Stimulated activated CD8-positive, alpha-beta memory T cell treated with anti-CD3 and anti-CD28 coated beads, Interleukin-7, amount 100 ng/mL, for 24 hours (primary cell): Measurements from ENCODE around the gene GNA14.
"Not testable (repeated sequence)": the region's sequence is repeated elsewhere in the genome, so short reads cannot be mapped to it uniquely, and the experiment has no call there.

ENCODE experiments used
- DNase-seq: peaks from one replicate; pipeline ENCODE4 v3.0.0-alpha.2; 2020; ENCODE audit warnings: low read depth

Gene GNA14

DNA sequence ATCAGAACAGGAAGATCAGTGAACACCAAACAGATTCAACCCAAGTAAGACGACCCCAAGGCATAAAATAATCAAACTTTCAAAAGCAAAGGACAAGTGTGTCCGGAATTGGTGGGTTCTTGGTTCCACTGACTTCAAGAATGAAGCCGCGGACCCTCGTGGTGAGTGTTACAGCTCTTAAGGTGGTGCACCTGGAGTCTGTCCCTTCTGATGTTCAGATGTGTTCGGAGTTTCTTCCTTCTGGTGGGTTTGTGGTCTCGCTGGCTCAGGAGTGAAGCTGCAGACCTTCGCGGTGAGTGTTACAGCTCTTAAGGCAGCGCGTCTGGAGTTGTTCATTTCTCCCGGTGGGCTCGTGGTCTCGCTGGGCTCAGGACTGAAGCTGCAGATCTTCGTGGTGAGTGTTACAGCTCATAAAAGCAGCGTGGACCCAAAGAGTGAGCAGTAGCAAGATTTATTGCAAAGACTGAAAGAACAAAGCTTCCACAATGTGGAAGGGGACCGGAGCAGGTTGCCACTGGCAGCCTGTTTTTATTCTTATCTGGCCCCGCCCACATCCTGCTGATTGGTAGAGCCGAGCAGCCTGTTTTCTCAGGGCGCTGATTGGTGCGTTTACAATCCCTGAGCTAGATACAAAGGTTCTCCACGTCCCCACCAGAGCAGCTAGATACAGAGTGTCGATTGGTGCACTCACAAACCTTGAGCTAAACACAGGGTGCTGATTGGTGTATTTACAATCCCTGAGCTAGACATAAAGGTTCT, 158.5 kb downstream of the GNA14 start:
- not testable (repeated sequence) for DNase-seq

DNA sequence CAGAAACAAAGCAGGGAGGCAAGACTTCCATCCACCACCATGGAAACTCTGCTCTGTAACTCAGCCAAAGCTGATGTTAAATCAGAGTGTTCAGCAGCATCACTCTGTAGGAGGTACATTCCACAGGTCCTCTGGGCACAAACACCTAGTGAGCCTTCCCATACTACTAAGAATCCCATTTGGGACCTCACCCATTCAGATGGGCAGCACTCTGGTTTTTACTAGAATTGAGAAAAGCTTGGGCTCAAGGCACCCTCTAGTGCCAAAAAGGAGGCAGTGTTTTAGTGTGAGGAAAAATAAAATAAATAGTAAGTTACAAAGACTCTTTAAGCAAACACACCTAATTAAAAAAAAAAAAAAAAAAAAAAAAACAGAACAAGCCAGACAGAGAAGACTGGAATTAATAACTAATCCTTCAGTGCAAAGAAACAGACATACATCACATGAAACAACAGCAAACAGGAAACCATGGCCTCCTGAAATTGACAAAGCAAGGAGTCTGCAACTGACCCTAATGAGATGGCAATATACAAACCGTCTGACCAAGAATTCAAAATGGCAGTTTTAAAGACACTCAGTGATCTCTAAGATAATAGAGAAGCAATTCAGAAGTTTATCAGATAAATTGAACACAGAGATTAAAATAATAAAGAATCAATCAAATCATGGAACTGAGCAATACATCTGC, 159.5 kb downstream of the GNA14 start:
- no peak for DNase-seq

DNA sequence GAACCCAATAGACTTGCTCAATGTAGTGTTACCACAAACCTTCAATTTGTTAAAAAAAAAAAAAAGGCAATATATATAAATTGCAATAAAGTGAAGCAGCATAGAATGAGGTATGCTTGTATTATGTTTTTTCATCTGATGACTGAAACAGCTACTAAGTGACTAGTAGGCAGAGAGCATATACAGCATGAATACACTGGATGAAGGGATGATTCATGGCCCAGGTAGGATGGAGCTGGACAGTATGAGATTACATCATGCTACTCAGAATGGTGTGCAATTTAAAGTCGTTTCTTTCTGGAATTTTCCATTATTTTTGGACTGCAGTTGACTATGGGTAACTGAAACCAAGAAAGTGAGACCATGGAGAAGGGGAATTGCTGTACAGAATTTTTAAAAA, 161.2 kb downstream of the GNA14 start:
- no peak for DNase-seq

DNA sequence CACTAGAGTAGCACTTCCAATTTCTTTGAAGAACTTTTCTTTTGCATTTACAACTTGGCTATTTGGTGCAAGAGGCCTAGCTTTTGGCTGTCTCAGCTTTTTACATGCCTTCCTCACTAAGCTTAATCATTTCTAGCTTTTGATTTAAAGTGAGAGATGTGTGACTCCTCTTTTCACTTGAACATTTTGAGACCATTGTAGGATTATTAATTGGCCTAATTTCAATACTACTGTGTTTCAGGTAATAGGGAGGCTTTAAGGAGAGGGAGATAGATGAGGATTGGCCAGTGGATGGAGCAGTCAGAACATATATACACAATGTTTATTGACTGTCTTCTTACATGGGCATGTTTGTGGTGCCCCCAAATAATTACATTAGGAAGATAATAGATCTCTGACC, 161.7 kb downstream of the GNA14 start:
- DNase-seq = no peak

DNA sequence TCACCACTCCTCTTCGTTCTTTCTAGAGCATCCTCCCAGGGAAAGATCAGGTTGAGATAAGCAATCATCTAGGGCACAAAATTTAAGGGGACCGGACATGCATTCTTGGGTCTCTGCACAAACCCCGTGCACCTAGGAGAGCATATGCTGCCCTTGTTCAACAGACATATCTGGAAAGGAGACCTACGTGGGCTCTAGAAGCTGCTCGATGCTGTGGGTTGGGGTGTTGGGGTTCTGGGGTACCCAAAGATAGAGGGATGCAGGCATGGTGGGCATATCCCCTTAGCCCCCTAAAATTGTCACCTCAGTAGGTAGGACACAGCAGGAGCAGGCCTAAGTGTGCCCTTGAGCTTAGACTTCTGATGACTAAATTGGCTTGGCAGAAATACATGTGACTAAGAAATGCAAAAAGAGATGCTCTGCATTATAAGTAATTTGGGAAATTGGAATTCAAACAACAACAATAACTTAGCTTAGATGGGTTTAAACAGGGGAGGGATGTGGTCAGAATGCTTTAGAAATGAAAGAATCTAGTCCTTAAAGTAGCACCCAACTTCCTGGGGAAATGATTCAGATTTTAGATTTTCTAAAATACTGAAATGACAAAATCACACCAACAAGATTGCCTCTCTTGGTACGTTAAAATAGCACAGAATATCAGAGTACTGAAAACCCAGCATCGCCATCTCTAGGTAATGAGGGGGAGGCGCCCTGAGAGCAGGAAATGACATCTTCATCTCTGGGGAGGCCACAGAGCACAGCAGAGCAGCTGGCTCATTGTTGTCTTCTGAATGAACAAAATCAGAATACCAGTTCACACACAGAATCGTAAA, 172.3 kb downstream of the GNA14 start:
- DNase-seq = peak; percentile 8

DNA sequence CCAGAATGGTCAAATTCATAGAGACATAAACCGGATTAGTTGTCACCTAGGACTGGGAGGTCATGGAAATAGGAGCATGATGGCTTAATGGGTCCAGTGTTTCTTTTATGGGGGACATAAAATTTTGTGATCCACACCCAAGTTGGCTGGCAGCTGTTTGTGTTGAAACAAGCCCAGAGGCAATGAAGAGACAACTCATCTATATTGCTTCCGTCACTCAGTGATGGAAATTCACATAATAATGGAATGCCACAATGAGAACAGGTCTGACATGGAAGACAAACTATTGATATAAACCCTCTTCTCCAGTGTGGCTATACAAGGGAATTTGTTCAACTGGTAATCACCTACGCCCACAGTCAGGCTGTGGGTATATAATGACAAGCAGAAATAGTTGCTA, 173.2 kb downstream of the GNA14 start:
- DNase-seq = no peak

DNA sequence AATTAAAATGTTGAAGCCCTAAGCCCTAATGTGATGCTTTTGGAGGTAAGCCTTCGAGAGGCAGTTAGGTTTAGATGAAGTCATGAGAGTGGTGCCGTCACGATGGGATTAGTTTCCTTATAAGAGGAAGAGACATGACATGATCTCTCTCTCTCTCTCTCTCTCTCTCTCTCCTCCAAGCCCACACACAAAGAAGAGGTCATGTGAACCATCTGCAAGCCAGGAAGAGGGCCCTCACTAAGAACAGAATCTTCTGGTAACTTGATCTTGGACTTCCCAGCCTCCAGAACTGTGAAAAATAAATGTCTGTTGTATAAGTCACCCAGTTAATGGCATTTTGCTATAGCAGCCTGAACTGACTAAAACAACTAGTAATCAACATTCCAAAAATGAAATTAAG, 175.5 kb downstream of the GNA14 start:
- DNase-seq = no peak

DNA sequence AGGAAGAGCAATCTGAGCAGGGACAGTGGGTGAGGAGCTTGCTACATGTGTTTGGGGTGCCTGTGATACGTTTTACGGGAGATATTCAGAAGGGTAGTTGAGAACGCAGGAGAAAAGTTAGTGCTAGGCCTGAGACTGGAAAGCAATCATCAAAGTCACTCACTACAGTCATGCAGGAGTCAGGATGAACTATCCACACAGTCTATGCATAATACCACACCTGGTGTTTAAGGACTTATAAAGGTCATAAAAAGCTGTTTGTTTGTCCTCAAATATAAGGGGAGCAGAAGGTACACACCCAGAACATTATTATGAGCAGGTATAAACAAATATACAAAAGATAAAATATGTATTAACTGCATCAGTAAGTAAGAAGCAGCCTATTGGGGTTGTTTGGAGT, 176.6 kb downstream of the GNA14 start:
- DNase-seq = no peak

DNA sequence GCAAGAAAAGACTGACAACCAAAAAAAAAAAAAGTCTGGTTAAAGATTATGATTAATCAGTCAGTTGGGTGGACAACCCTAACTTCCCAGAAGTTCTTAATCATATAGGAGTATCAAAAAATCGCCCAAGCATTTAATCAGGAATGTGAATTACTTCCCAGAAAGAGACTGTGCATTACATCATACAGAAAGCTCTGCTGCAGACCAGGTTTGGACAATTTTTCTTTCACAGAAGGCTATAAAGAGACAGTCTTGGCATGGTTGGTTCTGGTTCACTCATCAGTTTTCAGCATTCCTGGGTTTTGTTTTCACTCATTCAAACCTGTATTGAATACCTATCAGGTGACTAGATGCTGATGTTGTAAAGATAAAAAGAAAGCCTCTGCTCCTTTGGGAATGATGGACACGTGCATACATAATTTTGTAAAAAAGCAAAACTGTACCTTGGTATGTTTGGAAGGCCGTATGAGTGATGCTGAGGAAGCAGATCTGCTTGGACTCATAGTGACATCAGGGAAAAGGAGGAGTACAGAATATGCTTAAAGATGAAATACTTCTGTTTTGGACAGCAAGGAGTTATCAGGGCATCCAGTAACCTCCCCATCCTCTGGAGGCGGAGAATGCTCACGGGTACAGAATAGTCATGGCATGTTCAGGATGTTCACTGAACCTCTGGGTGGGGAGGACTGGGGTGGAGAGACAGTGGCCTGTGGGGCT, 178.4 kb downstream of the GNA14 start:
- DNase-seq = no peak

DNA sequence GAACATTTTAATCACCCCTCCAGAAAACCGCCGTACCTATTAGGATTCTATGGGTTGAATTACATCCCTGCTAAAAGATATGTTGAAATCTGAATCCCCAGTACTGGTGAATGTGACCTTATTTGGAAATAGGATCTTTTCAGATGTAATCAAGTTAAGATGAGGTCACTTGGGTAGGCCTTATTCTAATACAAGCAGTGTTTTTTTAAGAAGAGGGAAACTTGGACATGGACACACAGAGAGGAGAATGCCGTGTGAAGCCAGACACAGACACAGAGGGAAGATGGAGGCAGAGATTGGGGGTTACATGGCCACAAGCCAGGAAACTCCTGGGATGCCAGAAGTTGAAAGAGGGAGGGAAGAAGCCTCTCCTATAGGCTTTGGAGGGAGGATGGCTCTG, 183.5 kb downstream of the GNA14 start:
- no peak for DNase-seq

DNA sequence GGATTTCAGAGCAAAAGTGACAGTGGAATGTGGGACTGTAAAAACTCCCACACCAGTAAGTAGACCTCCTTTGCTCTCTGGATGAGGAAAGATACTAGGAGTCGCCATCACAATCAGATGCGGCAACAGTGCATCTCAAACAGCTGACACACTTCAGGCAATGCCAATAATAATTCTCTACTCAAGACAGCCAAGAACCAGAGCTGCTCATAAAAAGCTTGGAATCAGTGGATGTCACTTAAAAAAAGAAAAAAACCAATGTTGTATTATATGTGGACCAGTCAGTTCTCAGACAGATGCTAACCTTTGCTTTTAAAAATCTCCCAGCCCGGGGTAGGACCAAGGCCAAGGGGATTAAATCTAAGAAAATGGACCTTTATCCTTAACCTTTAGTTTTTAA, 185.0 kb downstream of the GNA14 start:
- DNase-seq = no peak

DNA sequence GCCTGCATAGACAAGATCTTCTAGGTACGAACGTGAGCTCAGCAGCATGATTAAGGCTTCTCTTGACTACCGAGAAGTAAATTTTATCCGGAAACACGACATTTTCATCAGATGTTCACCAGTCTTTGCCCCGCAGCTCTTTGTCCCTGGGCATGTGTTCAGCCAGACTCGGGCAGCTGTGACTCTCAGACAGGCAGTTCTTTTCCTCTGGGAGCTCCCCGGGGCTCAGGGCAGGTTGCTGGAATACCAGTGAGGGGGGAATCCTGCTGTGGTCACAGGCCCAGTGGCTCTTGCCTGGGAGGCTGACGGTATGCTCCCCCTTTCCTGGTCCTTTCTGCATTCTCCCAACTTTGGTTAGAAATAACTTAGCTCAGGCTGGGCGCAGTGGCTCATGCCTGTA, 186.1 kb downstream of the GNA14 start:
- no peak for DNase-seq

DNA sequence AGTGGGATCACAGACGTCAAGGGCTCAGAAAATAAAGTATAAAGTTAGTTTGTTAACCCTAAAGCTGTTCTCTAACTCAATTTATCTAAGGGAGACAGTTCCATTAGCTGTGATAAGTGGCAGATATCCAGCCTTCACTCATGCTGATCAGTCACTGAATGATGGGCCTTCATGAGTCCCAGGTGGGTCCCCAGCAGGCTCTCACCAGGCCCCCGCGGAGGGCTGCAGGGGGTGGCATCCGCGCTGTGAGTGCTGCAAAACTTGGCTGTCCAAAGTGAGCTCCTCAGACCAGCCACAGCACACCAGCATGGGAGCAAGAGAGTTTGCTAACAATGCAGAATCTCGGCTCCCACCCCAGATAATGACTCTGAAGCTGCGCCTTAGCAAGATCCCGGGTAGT, 187.2 kb downstream of the GNA14 start:
- no peak for DNase-seq

DNA sequence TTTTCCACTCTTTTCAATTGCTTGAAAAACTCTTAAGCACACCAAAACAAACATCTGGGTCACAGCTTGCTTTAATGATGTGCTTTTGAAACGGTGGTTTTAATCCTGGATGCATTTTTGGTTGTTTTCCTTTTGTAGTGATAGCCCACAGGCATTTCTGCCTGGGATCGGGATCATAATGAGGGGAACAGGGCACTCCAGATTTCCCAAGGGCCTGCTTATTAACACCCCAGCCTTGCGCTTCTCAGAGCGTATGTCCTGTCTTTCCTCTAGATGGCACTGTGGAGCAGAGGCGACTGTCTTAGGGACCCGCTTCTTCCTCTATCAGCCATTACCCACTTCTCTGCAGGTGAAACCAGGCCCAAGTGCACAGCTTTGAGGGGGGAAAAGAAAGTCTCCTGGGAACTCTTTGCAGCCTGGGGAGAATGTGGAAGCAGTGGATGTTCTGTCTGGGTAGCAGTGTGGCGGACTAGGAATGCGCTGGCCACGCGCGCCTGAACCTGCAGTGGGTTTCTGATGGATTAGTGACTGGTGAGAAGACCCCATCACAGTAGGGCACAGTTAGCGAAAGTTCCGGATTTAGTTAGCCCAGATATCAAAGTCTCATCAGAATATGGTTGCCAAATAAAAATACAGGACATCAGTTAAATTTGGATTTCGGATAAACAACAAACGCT, 190.1 kb downstream of the GNA14 start:
- peak; percentile 37 for DNase-seq

DNA sequence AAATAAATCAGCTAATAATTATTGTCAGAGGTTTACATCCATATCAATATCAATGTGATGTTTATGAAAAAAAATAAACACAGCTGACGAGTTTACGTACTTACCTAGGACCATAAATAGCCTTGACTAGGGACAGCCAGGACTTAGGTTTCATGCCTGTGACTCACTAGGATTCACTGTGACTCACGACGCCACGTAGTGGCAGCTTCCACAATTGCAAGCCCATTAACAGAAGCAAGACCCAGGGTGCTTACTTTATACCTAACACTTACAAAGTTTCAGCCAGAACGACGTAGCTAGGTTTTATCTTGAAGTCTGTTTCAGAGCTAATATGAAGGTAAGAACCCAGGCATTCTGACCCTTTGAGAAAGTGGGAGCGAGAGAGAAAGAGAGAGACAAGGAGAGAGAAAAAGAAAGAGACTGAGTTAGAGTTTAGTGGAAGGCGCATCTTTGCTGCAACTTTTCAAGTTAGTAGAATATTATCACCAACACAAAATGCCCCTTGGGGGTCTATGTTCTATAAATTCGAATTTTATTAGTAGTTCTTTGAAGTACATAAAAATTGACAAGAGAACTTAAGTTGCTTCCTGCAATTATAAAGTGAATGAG, 191.2 kb downstream of the GNA14 start:
- peak; percentile 69 for DNase-seq

DNA sequence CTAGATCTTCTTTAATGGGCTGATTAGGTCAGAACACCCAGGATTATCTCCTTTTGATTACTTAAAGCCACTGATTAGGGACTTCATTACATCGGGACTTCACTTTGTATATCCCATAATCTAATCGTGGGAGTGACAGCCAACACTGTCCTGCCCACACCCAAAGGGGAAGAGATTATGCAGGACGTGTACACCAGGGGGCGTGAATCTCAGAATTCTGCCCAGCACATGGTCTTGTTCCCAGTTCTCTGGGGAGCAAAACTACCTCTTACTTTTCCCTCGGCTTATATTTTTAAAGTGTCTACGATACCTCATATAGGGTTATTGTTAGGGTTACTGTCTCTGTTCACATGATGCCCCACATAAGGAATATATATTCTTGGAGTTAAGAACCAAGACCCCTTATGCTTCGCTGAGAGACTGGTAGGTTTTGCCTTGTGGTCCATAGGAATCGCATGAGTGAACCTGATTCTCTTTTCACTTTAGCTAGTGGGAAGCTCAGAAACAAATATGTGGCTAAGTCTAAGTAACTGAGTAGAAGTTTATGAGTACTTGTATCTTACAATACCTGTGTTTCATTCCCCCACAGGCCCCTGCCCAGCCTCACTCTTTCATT, 192.7 kb downstream of the GNA14 start:
- DNase-seq = peak; percentile 25

DNA sequence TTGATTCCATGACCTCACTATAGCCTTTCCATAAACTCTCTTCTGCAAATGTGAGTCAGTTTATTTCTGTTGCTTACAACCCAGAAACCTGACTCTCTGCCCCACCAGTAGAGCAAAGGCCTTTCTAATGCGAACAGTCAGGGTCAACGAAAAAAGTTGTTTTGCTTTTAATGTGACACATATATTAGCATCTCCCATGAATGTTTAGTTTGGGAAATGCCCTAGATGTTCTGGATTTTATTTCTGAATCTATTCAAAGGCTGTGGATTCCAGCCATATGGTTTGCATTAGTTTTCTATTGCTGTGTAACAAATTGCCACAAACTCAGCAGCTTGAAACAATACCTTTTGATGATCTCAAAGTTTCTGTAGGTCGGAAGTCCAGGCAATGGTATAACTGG, 193.5 kb downstream of the GNA14 start:
- DNase-seq = no peak

DNA sequence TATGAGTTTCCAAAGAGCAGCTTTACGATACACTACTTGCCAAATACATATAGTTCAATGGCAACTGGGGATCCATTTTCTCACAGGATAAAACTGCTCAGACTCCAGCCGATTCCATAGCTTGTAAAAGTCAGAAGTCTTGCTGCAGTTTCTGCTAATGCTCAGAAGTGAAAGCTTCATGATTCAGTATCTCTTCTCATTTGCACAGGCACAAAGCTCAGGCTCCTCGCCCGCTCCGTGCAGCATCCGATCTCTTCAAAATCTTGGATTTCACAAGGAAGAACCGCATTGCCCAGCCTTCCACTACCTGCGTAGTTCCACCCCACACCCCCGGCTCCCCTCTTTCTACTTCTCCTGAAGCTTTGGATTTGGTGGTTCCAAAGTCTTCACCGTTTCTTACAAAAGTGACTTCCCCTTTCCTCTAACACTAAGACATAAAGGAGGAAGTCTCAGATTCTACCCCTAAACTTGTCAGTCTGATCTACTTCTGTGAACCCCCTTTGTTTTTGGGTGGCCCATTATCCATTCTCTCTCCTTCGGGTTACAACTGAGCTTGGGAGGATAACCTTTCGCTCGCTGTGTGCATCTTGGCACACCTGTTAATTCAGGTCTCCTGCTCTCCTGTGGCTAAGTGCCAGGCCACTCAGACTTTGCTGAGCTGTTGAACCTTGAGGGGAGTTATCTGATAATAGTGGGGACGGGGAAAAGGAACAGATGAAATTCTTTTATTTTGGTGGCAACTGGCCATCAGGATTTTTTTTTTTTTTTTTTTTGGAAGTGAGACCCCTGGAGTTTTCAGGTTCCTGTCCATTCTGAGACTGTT, 194.1 kb downstream of the GNA14 start:
- no peak for DNase-seq

DNA sequence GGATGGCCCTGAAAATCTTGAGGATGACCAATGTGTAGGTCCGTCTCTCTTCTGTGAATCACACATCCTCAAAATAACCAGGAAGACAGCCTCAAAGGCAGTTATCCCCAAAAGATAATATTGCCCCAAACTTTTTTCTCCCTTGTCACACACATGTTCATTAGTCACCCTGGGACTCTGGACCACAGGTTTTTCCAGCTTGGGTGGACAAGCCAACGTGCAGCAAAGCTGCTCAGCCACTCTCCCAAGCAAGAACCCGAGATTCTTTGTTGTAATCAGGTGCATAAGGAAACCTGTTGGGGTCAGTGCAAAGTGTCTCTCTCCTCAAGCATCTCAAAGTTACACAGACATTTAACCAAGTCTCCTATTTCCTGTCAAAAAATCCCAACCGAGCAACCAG, 196.6 kb downstream of the GNA14 start:
- DNase-seq = no peak

DNA sequence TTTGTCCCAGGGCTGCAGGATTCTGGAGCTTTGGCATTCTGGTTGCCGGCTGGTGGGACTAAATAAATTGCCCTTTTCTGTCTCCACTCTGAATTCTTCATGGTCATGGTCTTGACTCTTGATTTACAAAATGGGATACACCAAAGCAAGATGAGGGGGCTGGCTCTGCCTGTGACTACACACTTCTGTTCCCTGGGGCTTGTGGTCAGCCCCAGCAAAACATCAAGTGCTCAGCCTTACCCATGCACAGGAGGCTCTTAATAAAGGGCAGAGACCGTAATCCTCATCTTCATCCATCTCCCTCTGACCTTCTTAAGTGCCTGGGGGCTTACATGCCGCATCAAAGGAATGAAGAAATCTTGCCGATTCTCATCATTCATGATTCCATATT, 198.0 kb downstream of the GNA14 start:
- DNase-seq = no peak
